Stomach (tissue), 9 donors: Measurements from ENCODE around the gene CABLES2. TPM values are rescaled to one million over a fixed set of nuclear protein-coding genes. Genes with fewer than 3 reads are reported as not detected.

ENCODE experiments used
- DNase-seq, 2 donors: peaks; one replicate each; pipeline versions ENCODE4 v3.0.0 to v3.0.0-alpha.2; 2013 to 2019
- H3K27ac ChIP-seq, 5 donors: fragments of 200-600 bp in 4 of 5; sonication (generic) in 4 of 5; one replicate each; pipeline ENCODE4 v1.5.1; 2013 to 2019; ENCODE audit warnings: mild to moderate bottlenecking in 1 of 5, moderate library complexity in 1 of 5
- H3K27me3 ChIP-seq, 3 donors: fragments of 200-600 bp; sonication (generic); one replicate each; pipeline ENCODE4 v1.5.1; 2017 to 2019; ENCODE audit warnings: mixed run types in 1 of 3
- H3K36me3 ChIP-seq, 4 donors: fragments of 200-600 bp; sonication (generic); 1 replicate in 3 of 4; 2 replicates in 1 of 4; pipeline ENCODE4 v1.5.1; 2016 to 2019
- H3K4me1 ChIP-seq, 4 donors: fragments of 200-600 bp; sonication (generic); one replicate each; pipeline ENCODE4 v1.5.1; 2016 to 2019
- H3K4me3 ChIP-seq, 4 donors: fragments of 200-600 bp; sonication (generic) in 3 of 4; one replicate each; pipeline ENCODE4 v1.5.1; 2016 to 2019; ENCODE audit warnings: mild to moderate bottlenecking in 1 of 4
- H3K9me3 ChIP-seq, 4 donors: fragments of 200-600 bp; sonication (generic); one replicate each; pipeline ENCODE4 v1.5.1; 2016 to 2019
- CTCF ChIP-seq, 7 experiments: fragments of 450-650 bp in 4 of 7; fragments of 200-600 bp in 3 of 7; sonication (generic) in 3 of 7; IDR thresholded peaks; one replicate each; pipeline ENCODE4 v1.5.1; 2016 to 2019; ENCODE audit warnings: antibody characterized with exemption in 7 of 7, control low read depth in 2 of 7, mild to moderate bottlenecking in 1 of 7
- EP300 ChIP-seq: sonication (generic); formaldehyde crosslinking; IDR thresholded peaks from one replicate; pipeline ENCODE4 v1.6.1; 2017; ENCODE audit warnings: antibody characterized with exemption
- POLR2A ChIP-seq, 4 donors: fragments of 450-650 bp; IDR thresholded peaks; one replicate each; pipeline ENCODE4 v1.6.1; 2016; ENCODE audit warnings: antibody characterized with exemption in 4 of 4, control low read depth in 2 of 4, mild to moderate bottlenecking in 1 of 4, moderate library complexity in 1 of 4
- POLR2AphosphoS5 ChIP-seq, 3 donors: sonication (generic); formaldehyde crosslinking; IDR thresholded peaks; one replicate each; pipeline ENCODE4 v1.6.1; 2016; ENCODE audit warnings: antibody characterized with exemption in 3 of 3
- WGBS, 5 donors: extraction: QIAGEN DNeasy Blood & Tissue Kit in 3 of 5; methylation state at CpG; one replicate each; pipeline versions ENCODE4 v1.1.5 to v1.1.7; 2013 to 2018; 5-methylcytosine and 5-hydroxymethylcytosine counted together
- intact Hi-C: fragments of 100-400 bp; cut with DNase I; formaldehyde crosslinking; loops from one replicate; pipeline ENCODE4 v1.15.1; 2023; ENCODE audit warnings: low total_unique reads
- polyA plus RNA-seq, 3 donors: library from polyadenylated mRNA; stranded (reverse); fragments of 200-250 nt; gene quantifications; one replicate each; pipeline ENCODE4 v1.2.3, GENCODE V29; 2013
- total RNA-seq, 5 donors: library from RNA; depleted of rRNA; stranded (reverse); fragments of >200 nt; gene quantifications; one replicate each; pipeline versions ENCODE4 v1.1.0 to v1.2.3, GENCODE V29; 2014 to 2016
- donor health status: healthy with polysubstance abuse.
- donor health status: Bipolar disorder and iron deficiency.
- donor health status: healthy.

Gene CABLES2
- total and polyA plus RNA-seq, 8 donors, result 0.55 to 7.8 (median 1.9) TPM

- intact Hi-C loops, result no loop called here
These were observed 30.8 kb upstream of the CABLES2 start for GRCh38 chr20:62437927-62438326.

GRCh38 chr20:62437496-62437895 is 30.4 kb upstream of the CABLES2 start:
- TF ChIP-seq POLR2A (IDR thresholded peaks at IDR 0.05) (no peak), CTCF (IDR thresholded peaks at IDR 0.05) (no peak), POLR2AphosphoS5 (IDR thresholded peaks at IDR 0.05) (no peak), EP300 (no peak)
- 57 to 74% (median 66%) methylated on average over 12 of the region's 12 CpGs for WGBS, 5 donors
- peak overlapping the region in 1 of 5 donors; percentile 62 for H3K27ac ChIP-seq
- intact Hi-C loops, result no loop called here
- H3K9me3 ChIP-seq, result no peaks in the 10 kb centered on the region
- peaks cover 0 to 38% (median 0%) of the 10 kb centered on the region in 3 donors for H3K27me3 ChIP-seq
- no peaks in the 10 kb centered on the region for H3K36me3 ChIP-seq
- no peak for DNase-seq
- H3K4me1 ChIP-seq, result peaks cover 10 to 32% (median 19%) of the 10 kb centered on the region in 4 donors
- H3K4me3 ChIP-seq, result no peak overlapping the region

More at GRCh38 chr20:62437927-62438326, 30.8 kb upstream of the CABLES2 start:
- no peaks in the 10 kb centered on the region for H3K36me3 ChIP-seq
- peaks cover 10 to 32% (median 19%) of the 10 kb centered on the region in 4 donors for H3K4me1 ChIP-seq
- 70 to 81% (median 75%) methylated on average over 18 to 24 of the region's 24 CpGs for WGBS, 5 donors
- H3K9me3 ChIP-seq, result no peaks in the 10 kb centered on the region
- H3K27ac ChIP-seq, result peak overlapping the region in 1 of 5 donors; percentile 62
- H3K4me3 ChIP-seq, result no peak overlapping the region
- TF ChIP-seq POLR2AphosphoS5 (IDR thresholded peaks at IDR 0.05) (no peak), EP300 (no peak), POLR2A (IDR thresholded peaks at IDR 0.05) (no peak), CTCF (IDR thresholded peaks at IDR 0.05) (no peak)
- peak in 1 of 2 donors; percentile 68 for DNase-seq
- peaks cover 0 to 38% (median 0%) of the 10 kb centered on the region in 3 donors for H3K27me3 ChIP-seq

DNA sequence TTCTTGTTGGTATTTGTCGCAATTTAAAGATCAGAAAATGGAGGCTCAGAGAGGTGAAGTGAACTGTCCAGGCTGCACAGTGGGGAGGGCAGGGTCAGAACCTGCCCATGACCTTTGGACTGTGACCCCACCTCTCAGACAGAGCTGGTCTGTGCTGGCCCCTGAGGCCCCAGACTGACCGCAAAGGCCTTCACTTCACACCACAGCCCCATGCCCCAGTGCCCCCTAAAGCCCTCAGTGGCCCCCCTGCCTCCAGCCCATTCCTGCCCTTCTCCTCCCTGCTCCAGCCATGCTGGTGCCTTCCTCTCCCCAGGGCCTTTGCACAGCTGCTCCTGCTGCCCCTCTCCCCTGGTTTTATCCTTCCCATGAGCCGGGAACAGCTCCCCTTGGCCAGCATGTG is 29.6 kb upstream of the CABLES2 start:
- no peaks in the 10 kb centered on the region for H3K36me3 ChIP-seq
- intact Hi-C loops, result no loop called here
- H3K9me3 ChIP-seq, result no peaks in the 10 kb centered on the region
- 89 to 99% (median 94%) methylated on average over 3 of the region's 3 CpGs for WGBS, 5 donors
- no peak overlapping the region for H3K27ac ChIP-seq
- H3K4me1 ChIP-seq, result peaks cover 10 to 33% (median 19%) of the 10 kb centered on the region in 4 donors
- peaks cover 0 to 30% (median 0%) of the 10 kb centered on the region in 3 donors for H3K27me3 ChIP-seq
- DNase-seq, result no peak
- TF ChIP-seq EP300 (no peak), POLR2AphosphoS5 (IDR thresholded peaks at IDR 0.05) (no peak), CTCF (IDR thresholded peaks at IDR 0.05) (no peak), POLR2A (IDR thresholded peaks at IDR 0.05) (no peak)
- H3K4me3 ChIP-seq, result no peak overlapping the region

DNA sequence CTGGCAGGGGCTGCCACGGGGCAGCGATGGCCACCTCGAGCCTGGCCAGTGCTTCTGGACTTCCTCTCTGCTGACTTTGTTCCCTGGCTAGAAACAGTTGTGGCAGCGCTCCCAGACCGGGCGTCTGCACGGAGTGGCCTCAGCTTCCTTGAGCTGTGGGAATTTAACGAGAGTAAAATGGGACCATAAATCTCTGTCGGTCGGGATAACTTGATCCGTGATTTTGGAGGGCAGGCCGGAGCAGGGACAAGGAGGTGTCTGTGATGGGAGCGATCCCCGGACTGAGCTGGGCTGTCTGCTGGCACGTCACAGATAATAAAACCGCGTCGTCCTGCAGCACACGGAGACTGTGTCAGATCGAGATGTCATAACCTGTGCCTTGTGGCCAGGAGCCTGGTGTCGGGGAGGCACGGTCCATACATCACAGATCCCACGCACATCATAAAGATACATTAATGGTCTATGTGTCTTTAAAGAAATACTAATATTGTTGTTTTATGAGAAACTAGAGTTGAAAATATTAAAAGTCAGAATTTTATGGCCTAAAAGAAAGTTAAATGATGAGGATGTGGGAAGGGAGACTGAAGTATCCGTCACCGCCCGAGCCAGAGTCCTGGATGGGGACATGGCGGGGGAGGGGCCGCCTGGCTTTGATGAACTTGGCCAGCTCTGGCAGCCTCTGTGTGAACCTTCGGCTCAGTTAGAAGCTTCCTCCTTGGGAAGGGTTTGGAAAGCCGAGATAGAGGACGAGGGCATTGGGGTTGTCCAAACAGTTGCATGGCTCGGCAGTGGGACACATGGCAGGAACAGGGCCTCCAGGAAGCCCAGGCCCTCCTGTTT is 26.8 kb upstream of the CABLES2 start:
- Histone ChIP-seq H3K36me3 (no peaks in the 10 kb centered on the region), H3K27ac (peak overlapping the region in 2 of 5 donors; percentile 42 to 56), H3K27me3 (peaks cover 0 to 22% (median 0%) of the 10 kb centered on the region in 3 donors), H3K9me3 (no peaks in the 10 kb centered on the region), H3K4me3 (no peak overlapping the region), H3K4me1 (peaks cover 30 to 60% (median 42%) of the 10 kb centered on the region in 4 donors)
- peak in 1 of 2 donors; percentile 76 for DNase-seq
- intact Hi-C loops, result no loop called here
- TF ChIP-seq POLR2A (IDR thresholded peaks at IDR 0.05), result no peak
- TF ChIP-seq EP300, result no peak
- no peak for TF ChIP-seq CTCF (IDR thresholded peaks at IDR 0.05)
- no peak for TF ChIP-seq POLR2AphosphoS5 (IDR thresholded peaks at IDR 0.05)
- WGBS, 5 donors, result 18 to 32% (median 25%) methylated on average over 32 of the region's 32 CpGs
